ENCODE results near the gene RASSF7.

Gene RASSF7

DNA sequence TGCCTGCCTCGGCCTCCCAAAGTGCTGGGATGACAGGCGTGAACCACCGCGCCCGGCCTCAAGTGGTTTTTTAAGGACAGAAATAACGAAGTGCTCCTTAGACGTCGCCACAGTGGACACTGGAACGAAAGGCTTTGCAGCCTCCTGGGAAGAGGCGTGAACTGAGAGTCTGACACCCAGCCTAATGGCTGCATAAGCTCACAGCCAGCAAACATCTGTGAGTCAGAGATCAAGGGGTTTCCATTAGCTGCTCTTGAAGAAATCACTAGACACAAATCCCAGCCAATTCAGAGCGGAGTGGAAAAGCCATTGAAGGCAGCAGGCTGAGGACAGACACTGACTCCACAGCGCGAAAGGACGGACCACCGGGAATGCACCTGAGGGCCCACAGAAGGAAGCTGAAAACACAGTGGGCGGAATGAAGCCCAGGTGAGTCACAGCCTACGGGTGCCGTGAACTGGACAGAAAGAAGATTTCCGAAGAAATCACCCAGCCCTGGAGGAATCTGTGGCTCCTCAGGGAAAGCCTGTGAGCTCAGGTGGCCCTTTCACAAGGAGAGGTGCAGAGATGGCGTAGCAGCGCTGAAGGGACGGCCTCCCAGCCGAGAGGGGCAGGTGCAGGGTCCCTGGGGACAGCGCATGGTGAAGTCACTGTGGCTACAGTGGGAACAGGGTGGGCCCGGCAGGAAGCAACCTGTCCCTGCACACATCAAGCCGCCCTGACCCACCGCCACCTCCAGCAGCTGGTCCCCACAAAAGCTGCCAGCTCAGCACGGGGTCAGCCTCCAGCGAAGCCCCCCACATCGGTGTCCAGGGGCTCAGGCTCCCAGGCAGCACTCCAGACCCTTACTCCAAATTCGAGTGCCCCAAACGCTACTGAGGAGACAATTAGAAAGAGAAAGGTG, 11.8 kb upstream of the RASSF7 start:
- H3K27ac ChIP-seq: no peak overlapping the region
- H3K27me3 ChIP-seq: peaks cover 0 to 58% of the 10 kb centered on the region in 2 donors
- TF ChIP-seq CTCF (IDR thresholded peaks at IDR 0.05): no peak
- intact Hi-C loops (cut with DNase I; ENCODE audit: low total_unique reads): no loop called here
- H3K36me3 ChIP-seq: no peaks in the 10 kb centered on the region
- H3K4me3 ChIP-seq: no peak overlapping the region
- no peak for DNase-seq
- no peaks in the 10 kb centered on the region for H3K4me1 ChIP-seq
- no peaks in the 10 kb centered on the region for H3K9me3 ChIP-seq

- Histone ChIP-seq H3K4me1 (peaks cover 0 to 12% (median 8%) of the 10 kb centered on the region in 4 donors), H3K27me3 (peaks cover 4 to 61% of the 10 kb centered on the region in 2 donors), H3K36me3 (no peaks in the 10 kb centered on the region), H3K4me3 (no peak overlapping the region), H3K27ac (no peak overlapping the region), H3K9me3 (no peaks in the 10 kb centered on the region)
- no peak for DNase-seq
- TF ChIP-seq CTCF (IDR thresholded peaks at IDR 0.05): no peak
- intact Hi-C loops (cut with DNase I; ENCODE audit: low total_unique reads): no loop called here
These were observed 10.6 kb upstream of the RASSF7 start for GRCh38 chr11:550021-550745.

- no peak overlapping the region for H3K27ac ChIP-seq
- TF ChIP-seq CTCF (IDR thresholded peaks at IDR 0.05): no peak
- peaks cover 10 to 66% of the 10 kb centered on the region in 2 donors for H3K27me3 ChIP-seq
- no peaks in the 10 kb centered on the region for H3K9me3 ChIP-seq
- DNase-seq: no peak
- H3K4me1 ChIP-seq: peaks cover 0 to 17% (median 14%) of the 10 kb centered on the region in 4 donors
- no peaks in the 10 kb centered on the region for H3K36me3 ChIP-seq
- intact Hi-C loops (cut with DNase I; ENCODE audit: low total_unique reads): no loop called here
- no peak overlapping the region for H3K4me3 ChIP-seq
These were observed 10.1 kb upstream of the RASSF7 start for GRCh38 chr11:550746-551085.

GRCh38 chr11:551131-551530, 9.6 kb upstream of the RASSF7 start:
- Histone ChIP-seq H3K36me3 (no peaks in the 10 kb centered on the region), H3K27ac (no peak overlapping the region), H3K27me3 (peaks cover 13 to 70% of the 10 kb centered on the region in 2 donors), H3K4me1 (peaks cover 0 to 21% (median 17%) of the 10 kb centered on the region in 4 donors), H3K9me3 (no peaks in the 10 kb centered on the region), H3K4me3 (no peak overlapping the region)
- TF ChIP-seq CTCF (IDR thresholded peaks at IDR 0.05): no peak
- intact Hi-C loops (cut with DNase I; ENCODE audit: low total_unique reads): no loop called here
- no peak for DNase-seq

DNA sequence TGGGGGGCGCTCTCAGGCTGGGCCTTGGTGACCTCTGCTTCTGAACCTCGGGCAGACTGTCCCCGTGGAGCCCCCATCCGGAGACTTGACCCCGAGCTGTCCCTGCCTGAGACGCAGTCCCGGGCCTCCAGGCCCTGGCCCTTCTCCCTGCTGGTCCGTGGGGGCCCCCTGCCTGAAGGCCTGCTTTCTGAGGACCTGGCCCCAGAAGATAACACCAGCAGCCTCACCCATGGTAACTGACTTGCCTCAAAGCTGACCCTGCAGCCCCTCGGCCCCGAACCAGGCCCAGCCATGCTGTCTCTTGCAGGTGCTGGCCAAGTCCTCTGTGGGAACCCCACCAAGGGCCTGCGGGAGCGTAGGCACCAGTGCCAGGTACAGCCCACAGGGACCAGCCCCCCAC, 9.2 kb upstream of the RASSF7 start:
- H3K27me3 ChIP-seq: peaks cover 13 to 75% of the 10 kb centered on the region in 2 donors
- no peak overlapping the region for H3K4me3 ChIP-seq
- no peaks in the 10 kb centered on the region for H3K9me3 ChIP-seq
- H3K4me1 ChIP-seq: peaks cover 0 to 23% (median 18%) of the 10 kb centered on the region in 4 donors
- no peaks in the 10 kb centered on the region for H3K36me3 ChIP-seq
- intact Hi-C loops (cut with DNase I; ENCODE audit: low total_unique reads): no loop called here
- H3K27ac ChIP-seq: no peak overlapping the region
- no peak for DNase-seq
- no peak for TF ChIP-seq CTCF (IDR thresholded peaks at IDR 0.05)
